BE2C (cell line): Measurements from ENCODE around the gene DTHD1.

Experiments
- DNase-seq: peaks from one replicate; pipeline ENCODE4 v3.0.0-alpha.2; 2020
- H3K27me3 ChIP-seq: fragments of 250-450 bp; sonication (Bioruptor Pico); 2 replicates; pipeline ENCODE4 v1.5.1; 2020; ENCODE audit warnings: mild to moderate bottlenecking
- H3K36me3 ChIP-seq: fragments of 250-450 bp; sonication (Bioruptor Pico); 2 replicates; pipeline ENCODE4 v1.5.1; 2020; ENCODE audit warnings: mild to moderate bottlenecking
- H3K4me1 ChIP-seq: fragments of 250-450 bp; sonication (Bioruptor Pico); 2 replicates; pipeline ENCODE4 v1.5.1; 2020
- H3K4me3 ChIP-seq: 2 replicates; pipeline ENCODE4 v1.5.1; 2011; ENCODE audit warnings: low read depth, low read length
- H3K9me3 ChIP-seq: fragments of 250-450 bp; sonication (Bioruptor Pico); 2 replicates; pipeline ENCODE4 v1.5.1; 2020
- CTCF ChIP-seq: IDR thresholded peaks from 2 replicates; pipeline ENCODE4 v1.5.1; 2012; ENCODE audit warnings: mild to moderate bottlenecking, low read depth, low read length

DTHD1 gene

GRCh38 chr4:36288731-36289426, 7.5 kb downstream of the DTHD1 start:
- no peaks in the 10 kb centered on the region for H3K4me1 ChIP-seq
- H3K9me3 ChIP-seq, result no peaks in the 10 kb centered on the region
- DNase-seq, result no peak
- no peaks in the 10 kb centered on the region for H3K36me3 ChIP-seq
- no peak overlapping the region for H3K4me3 ChIP-seq
- no peak for TF ChIP-seq CTCF
- no peaks in the 10 kb centered on the region for H3K27me3 ChIP-seq

- Histone ChIP-seq H3K27me3 (no peaks in the 10 kb centered on the region), H3K36me3 (no peaks in the 10 kb centered on the region), H3K4me3 (no peak overlapping the region), H3K4me1 (no peaks in the 10 kb centered on the region), H3K9me3 (no peaks in the 10 kb centered on the region)
- no peak for DNase-seq
- TF ChIP-seq CTCF, result no peak
Observed at GRCh38 chr4:36290641-36291040, 9.2 kb downstream of the DTHD1 start.

- Histone ChIP-seq H3K27me3 (no peaks in the 10 kb centered on the region), H3K9me3 (no peaks in the 10 kb centered on the region), H3K4me1 (no peaks in the 10 kb centered on the region), H3K4me3 (no peak overlapping the region), H3K36me3 (no peaks in the 10 kb centered on the region)
- no peak for TF ChIP-seq CTCF
- DNase-seq, result no peak
Observed at GRCh38 chr4:36292556-36293188, 11.3 kb downstream of the DTHD1 start.

GRCh38 chr4:36301127-36301526, 19.7 kb downstream of the DTHD1 start:
- Histone ChIP-seq H3K4me3 (no peak overlapping the region), H3K4me1 (no peaks in the 10 kb centered on the region), H3K36me3 (no peaks in the 10 kb centered on the region), H3K9me3 (no peaks in the 10 kb centered on the region), H3K27me3 (no peaks in the 10 kb centered on the region)
- no peak for DNase-seq
- no peak for TF ChIP-seq CTCF

- no peak for TF ChIP-seq CTCF
- H3K9me3 ChIP-seq, result no peaks in the 10 kb centered on the region
- no peaks in the 10 kb centered on the region for H3K27me3 ChIP-seq
- no peak overlapping the region for H3K4me3 ChIP-seq
- no peaks in the 10 kb centered on the region for H3K36me3 ChIP-seq
- DNase-seq, result no peak
- no peaks in the 10 kb centered on the region for H3K4me1 ChIP-seq
Observed at GRCh38 chr4:36303426-36304137, 22.2 kb downstream of the DTHD1 start.
